ENCODE results near the gene SMIM43.
"Not testable (repeated sequence)": the region's sequence is repeated elsewhere in the genome, so short reads cannot be mapped to it uniquely, and the experiment has no call there.

SMIM43 gene

GRCh38 chr4:121733942-121734341 is 31.0 kb downstream of the SMIM43 start:
- DNase-seq = no peak

GRCh38 chr4:121729753-121730152 is 35.2 kb downstream of the SMIM43 start:
- not testable (repeated sequence) for DNase-seq

- DNase-seq = no peak
These were observed 36.2 kb downstream of the SMIM43 start for GRCh38 chr4:121728798-121729226.

- DNase-seq = no peak
These were observed 36.9 kb downstream of the SMIM43 start for GRCh38 chr4:121728066-121728465.

- DNase-seq = peak in 1 of 2 experiments; percentile 66
These were observed 38.2 kb downstream of the SMIM43 start for GRCh38 chr4:121726642-121727268.

- no peak for DNase-seq
These were observed 40.3 kb downstream of the SMIM43 start for GRCh38 chr4:121724671-121725070.

- DNase-seq = no peak
These were observed 43.3 kb downstream of the SMIM43 start for GRCh38 chr4:121721700-121722099.

GRCh38 chr4:121720109-121720508 is 44.9 kb downstream of the SMIM43 start:
- no peak for DNase-seq

GRCh38 chr4:121717680-121718237 is 47.2 kb downstream of the SMIM43 start:
- DNase-seq = no peak

GRCh38 chr4:121714548-121714947 is 50.4 kb downstream of the SMIM43 start:
- no peak for DNase-seq

- DNase-seq = no peak
These were observed 52.2 kb downstream of the SMIM43 start for GRCh38 chr4:121712783-121713182.

GRCh38 chr4:121712001-121712651 is 52.8 kb downstream of the SMIM43 start:
- no peak for DNase-seq

GRCh38 chr4:121711263-121712000 is 53.5 kb downstream of the SMIM43 start:
- DNase-seq = peak; percentile 69 to 85

GRCh38 chr4:121709766-121710405 is 55.1 kb downstream of the SMIM43 start:
- no peak for DNase-seq

Measured in SW 1271 (cell line).